GM12878 (cell line): Measurements from ENCODE around the gene PAN3. TPM values are rescaled to one million over a fixed set of nuclear protein-coding genes. Genes with fewer than 3 reads are reported as not detected.

Source experiments
- CBFB ChIP-seq: IDR thresholded peaks from 2 replicates; pipeline ENCODE4 v1.6.1; 2016; ENCODE audit warnings: antibody characterized with exemption, low read depth
- DPF2 ChIP-seq: fragments of 450-650 bp; IDR thresholded peaks from 2 replicates; pipeline ENCODE4 v1.6.1; 2017; ENCODE audit warnings: mild to moderate bottlenecking
- EZH2 ChIP-seq: IDR thresholded peaks from 2 replicates; pipeline ENCODE4 v1.6.1; 2012; ENCODE audit warnings: low read depth, mild to moderate bottlenecking, control low read depth, inconsistent platforms, low read length, borderline replicate concordance; ENCODE audit not compliant: control insufficient read depth
- FOXK2 ChIP-seq: fragments of 450-650 bp; IDR thresholded peaks from 2 replicates; pipeline ENCODE4 v1.6.1; 2017; ENCODE audit warnings: mild to moderate bottlenecking, moderate library complexity
- GATAD2B ChIP-seq: fragments of 450-650 bp; conservative IDR thresholded peaks from 2 replicates; pipeline ENCODE4 v1.6.1; 2017; ENCODE audit warnings: low read depth, mild to moderate bottlenecking, moderate library complexity
- HCFC1 ChIP-seq: fragments of 150-350 bp; IDR thresholded peaks from 2 replicates; pipeline ENCODE4 v1.6.1; 2014; ENCODE audit warnings: low read length
- LARP7 ChIP-seq: fragments of 450-650 bp; IDR thresholded peaks from 2 replicates; pipeline ENCODE4 v1.6.1; 2017; ENCODE audit warnings: mild to moderate bottlenecking
- MXI1 ChIP-seq: fragments of 150-350 bp; IDR thresholded peaks from 2 replicates; pipeline ENCODE4 v1.6.1; 2011; ENCODE audit warnings: low read depth, mild to moderate bottlenecking, inconsistent platforms, low read length, improper control_type of control experiment
- NFIC ChIP-seq: IDR thresholded peaks from 2 replicates; pipeline ENCODE4 v1.6.1; 2012; ENCODE audit warnings: low read depth, mild to moderate bottlenecking, inconsistent platforms, low read length, moderate library complexity
- POU2F2 ChIP-seq: IDR thresholded peaks from 3 replicates; pipeline ENCODE4 v1.6.1; 2011; ENCODE audit warnings: low read depth, mild to moderate bottlenecking, low read length, borderline replicate concordance
- RBBP5 ChIP-seq: fragments of 200-600 bp; sonication (generic); conservative IDR thresholded peaks from 2 replicates; pipeline ENCODE4 v1.6.1; 2016
- SMAD1 ChIP-seq: fragments of 450-650 bp; IDR thresholded peaks from 2 replicates; pipeline ENCODE4 v1.6.1; 2018; ENCODE audit warnings: mild to moderate bottlenecking, low read depth; ENCODE audit not compliant: partially characterized antibody
- YBX1 ChIP-seq: fragments of 450-650 bp; IDR thresholded peaks from 2 replicates; pipeline ENCODE4 v1.6.1; 2016; ENCODE audit warnings: antibody characterized with exemption
- YY1 ChIP-seq: IDR thresholded peaks from 2 replicates; pipeline ENCODE4 v1.6.1; 2011; ENCODE audit warnings: low read depth, mild to moderate bottlenecking, low read length
- ZBED1 ChIP-seq: IDR thresholded peaks from 2 replicates; pipeline ENCODE4 v1.6.1; 2016; ENCODE audit warnings: borderline replicate concordance
- ZNF274 ChIP-seq: IDR thresholded peaks from one replicate; pipeline ENCODE4 v1.8.0; 2011; ENCODE audit not compliant: insufficient read length, insufficient read depth
- polyA plus RNA-seq, 11 experiments: library from polyadenylated mRNA; depleted of rRNA in 4 of 11; unstranded in 6 of 11; stranded (reverse) in 5 of 11; fragments of >200 nt; fragmentation: Nextera tagmentation in 4 of 11; fragmentation: Illumina TruSeq in 1 of 11; extraction: Ambion mirVana in 4 of 11; extraction: Trizol in 1 of 11; gene quantifications; 1 replicate in 1 of 11; 2 replicates in 10 of 11; pipeline versions ENCODE4 v1.2.1 to v1.2.3, GENCODE V29; 2011 to 2016; ENCODE audit warnings: inconsistent platforms in 2 of 11, missing spikeins in 2 of 11, low read depth in 1 of 11
- total RNA-seq, 4 experiments: library from RNA; depleted of rRNA in 3 of 4; stranded (reverse); fragments of >200 nt in 3 of 4; fragmentation: Illumina TruSeq in 1 of 4; extraction: Trizol in 1 of 4; gene quantifications; 2 replicates each; pipeline versions ENCODE4 v1.2.1 to v1.2.3, GENCODE V29; 2013 to 2021
- TF ChIP-seq, protein P1 (sequence below): fragments of 450-650 bp; IDR thresholded peaks from 2 replicates; pipeline ENCODE4 v1.6.1; 2017; ENCODE audit warnings: mild to moderate bottlenecking, moderate library complexity
- TF ChIP-seq, protein P2 (sequence below): fragments of 450-650 bp; conservative IDR thresholded peaks from 2 replicates; pipeline ENCODE4 v1.6.1; 2017; ENCODE audit warnings: mild to moderate bottlenecking, moderate library complexity
- TF ChIP-seq, protein P3 (sequence below): fragments of 450-650 bp; IDR thresholded peaks from 2 replicates; pipeline ENCODE4 v1.6.1; 2018; ENCODE audit warnings: borderline replicate concordance, mild to moderate bottlenecking; ENCODE audit not compliant: partially characterized antibody
- TF ChIP-seq, protein P4 (sequence below): fragments of 450-650 bp; IDR thresholded peaks from 2 replicates; pipeline ENCODE4 v1.6.1; 2016; ENCODE audit warnings: mild to moderate bottlenecking
- TF ChIP-seq, protein P5 (sequence below): IDR thresholded peaks from 2 replicates; pipeline ENCODE4 v1.6.1; 2012; ENCODE audit warnings: low read depth, low read length, improper control_type of control experiment

Gene PAN3
- total and polyA plus RNA-seq, 10 of the 15 experiments (the other 5 are each of a cell fraction or from before 2014, with no cell fraction given) = 13.0 to 33.3 (median 19.9) TPM

DNA sequence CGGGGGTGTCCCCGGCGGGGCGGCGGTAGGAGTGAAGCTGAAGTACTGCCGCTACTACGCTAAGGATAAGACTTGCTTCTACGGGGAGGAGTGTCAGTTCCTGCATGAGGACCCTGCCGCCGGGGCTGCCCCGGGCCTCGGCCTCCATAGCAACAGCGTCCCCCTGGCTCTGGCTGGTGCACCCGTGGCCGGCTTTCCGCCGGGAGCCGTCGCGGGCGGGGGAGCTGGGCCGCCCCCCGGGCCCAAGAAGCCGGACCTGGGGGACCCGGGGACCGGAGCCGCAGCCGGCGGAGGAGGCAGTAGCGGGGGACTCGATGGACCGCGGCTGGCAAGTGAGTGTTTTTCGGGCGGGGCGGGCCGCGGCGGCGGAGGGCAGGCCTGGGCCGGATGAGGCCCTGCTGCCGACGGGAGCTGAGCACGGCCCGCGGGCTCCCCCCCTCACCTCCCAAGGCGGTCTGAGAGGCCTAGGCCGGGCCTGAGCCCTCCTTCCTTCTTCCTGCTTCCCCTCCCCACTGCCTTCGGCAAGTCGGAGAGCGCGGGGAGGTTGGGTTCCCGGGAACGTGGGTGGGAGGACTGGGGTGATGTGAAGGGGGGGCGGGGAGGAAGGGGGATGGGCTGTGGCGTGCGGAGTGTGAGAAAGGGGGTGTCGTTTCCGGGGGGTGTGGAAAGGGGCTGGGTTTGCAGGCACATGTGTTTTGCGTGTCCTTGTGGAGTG lies 568 bp downstream of the PAN3 start (continued):
- TF ChIP-seq CBFB = peak; percentile 18; the same call in 1 of the 2 replicates
- TF ChIP-seq LARP7 = peak; percentile 88
- TF ChIP-seq, protein P1, sequence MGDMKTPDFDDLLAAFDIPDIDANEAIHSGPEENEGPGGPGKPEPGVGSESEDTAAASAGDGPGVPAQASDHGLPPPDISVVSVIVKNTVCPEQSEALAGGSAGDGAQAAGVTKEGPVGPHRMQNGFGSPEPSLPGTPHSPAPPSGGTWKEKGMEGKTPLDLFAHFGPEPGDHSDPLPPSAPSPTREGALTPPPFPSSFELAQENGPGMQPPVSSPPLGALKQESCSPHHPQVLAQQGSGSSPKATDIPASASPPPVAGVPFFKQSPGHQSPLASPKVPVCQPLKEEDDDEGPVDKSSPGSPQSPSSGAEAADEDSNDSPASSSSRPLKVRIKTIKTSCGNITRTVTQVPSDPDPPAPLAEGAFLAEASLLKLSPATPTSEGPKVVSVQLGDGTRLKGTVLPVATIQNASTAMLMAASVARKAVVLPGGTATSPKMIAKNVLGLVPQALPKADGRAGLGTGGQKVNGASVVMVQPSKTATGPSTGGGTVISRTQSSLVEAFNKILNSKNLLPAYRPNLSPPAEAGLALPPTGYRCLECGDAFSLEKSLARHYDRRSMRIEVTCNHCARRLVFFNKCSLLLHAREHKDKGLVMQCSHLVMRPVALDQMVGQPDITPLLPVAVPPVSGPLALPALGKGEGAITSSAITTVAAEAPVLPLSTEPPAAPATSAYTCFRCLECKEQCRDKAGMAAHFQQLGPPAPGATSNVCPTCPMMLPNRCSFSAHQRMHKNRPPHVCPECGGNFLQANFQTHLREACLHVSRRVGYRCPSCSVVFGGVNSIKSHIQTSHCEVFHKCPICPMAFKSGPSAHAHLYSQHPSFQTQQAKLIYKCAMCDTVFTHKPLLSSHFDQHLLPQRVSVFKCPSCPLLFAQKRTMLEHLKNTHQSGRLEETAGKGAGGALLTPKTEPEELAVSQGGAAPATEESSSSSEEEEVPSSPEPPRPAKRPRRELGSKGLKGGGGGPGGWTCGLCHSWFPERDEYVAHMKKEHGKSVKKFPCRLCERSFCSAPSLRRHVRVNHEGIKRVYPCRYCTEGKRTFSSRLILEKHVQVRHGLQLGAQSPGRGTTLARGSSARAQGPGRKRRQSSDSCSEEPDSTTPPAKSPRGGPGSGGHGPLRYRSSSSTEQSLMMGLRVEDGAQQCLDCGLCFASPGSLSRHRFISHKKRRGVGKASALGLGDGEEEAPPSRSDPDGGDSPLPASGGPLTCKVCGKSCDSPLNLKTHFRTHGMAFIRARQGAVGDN = peak; percentile 49; the same call in 1 of the 2 replicates
- peak; percentile 93 for TF ChIP-seq GATAD2B
- no peak for TF ChIP-seq YBX1
- TF ChIP-seq SMAD1 = no peak
- TF ChIP-seq, protein P2, sequence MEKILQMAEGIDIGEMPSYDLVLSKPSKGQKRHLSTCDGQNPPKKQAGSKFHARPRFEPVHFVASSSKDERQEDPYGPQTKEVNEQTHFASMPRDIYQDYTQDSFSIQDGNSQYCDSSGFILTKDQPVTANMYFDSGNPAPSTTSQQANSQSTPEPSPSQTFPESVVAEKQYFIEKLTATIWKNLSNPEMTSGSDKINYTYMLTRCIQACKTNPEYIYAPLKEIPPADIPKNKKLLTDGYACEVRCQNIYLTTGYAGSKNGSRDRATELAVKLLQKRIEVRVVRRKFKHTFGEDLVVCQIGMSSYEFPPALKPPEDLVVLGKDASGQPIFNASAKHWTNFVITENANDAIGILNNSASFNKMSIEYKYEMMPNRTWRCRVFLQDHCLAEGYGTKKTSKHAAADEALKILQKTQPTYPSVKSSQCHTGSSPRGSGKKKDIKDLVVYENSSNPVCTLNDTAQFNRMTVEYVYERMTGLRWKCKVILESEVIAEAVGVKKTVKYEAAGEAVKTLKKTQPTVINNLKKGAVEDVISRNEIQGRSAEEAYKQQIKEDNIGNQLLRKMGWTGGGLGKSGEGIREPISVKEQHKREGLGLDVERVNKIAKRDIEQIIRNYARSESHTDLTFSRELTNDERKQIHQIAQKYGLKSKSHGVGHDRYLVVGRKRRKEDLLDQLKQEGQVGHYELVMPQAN = peak; percentile 92
- TF ChIP-seq MXI1 = peak; percentile 87
- 0 out of 2 replicates have a peak, but pooled peaks have one; percentile 23 for TF ChIP-seq FOXK2
- peak; percentile 87 for TF ChIP-seq DPF2
- TF ChIP-seq POU2F2 = peak; percentile 41; the same call in 1 of the 3 replicates
- TF ChIP-seq, protein P3, sequence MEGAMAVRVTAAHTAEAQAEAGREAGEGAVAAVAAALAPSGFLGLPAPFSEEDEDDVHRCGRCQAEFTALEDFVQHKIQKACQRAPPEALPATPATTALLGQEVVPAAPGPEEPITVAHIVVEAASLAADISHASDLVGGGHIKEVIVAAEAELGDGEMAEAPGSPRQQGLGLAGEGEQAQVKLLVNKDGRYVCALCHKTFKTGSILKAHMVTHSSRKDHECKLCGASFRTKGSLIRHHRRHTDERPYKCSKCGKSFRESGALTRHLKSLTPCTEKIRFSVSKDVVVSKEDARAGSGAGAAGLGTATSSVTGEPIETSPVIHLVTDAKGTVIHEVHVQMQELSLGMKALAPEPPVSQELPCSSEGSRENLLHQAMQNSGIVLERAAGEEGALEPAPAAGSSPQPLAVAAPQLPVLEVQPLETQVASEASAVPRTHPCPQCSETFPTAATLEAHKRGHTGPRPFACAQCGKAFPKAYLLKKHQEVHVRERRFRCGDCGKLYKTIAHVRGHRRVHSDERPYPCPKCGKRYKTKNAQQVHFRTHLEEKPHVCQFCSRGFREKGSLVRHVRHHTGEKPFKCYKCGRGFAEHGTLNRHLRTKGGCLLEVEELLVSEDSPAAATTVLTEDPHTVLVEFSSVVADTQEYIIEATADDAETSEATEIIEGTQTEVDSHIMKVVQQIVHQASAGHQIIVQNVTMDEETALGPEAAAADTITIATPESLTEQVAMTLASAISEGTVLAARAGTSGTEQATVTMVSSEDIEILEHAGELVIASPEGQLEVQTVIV = peak; percentile 30
- 0 out of 2 replicates have a peak, but pooled peaks have one; percentile 40 for TF ChIP-seq ZBED1
- TF ChIP-seq ZNF274 = no peak
- TF ChIP-seq, protein P4, sequence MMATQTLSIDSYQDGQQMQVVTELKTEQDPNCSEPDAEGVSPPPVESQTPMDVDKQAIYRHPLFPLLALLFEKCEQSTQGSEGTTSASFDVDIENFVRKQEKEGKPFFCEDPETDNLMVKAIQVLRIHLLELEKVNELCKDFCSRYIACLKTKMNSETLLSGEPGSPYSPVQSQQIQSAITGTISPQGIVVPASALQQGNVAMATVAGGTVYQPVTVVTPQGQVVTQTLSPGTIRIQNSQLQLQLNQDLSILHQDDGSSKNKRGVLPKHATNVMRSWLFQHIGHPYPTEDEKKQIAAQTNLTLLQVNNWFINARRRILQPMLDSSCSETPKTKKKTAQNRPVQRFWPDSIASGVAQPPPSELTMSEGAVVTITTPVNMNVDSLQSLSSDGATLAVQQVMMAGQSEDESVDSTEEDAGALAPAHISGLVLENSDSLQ = peak; percentile 71
- TF ChIP-seq, protein P5, sequence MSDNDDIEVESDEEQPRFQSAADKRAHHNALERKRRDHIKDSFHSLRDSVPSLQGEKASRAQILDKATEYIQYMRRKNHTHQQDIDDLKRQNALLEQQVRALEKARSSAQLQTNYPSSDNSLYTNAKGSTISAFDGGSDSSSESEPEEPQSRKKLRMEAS = peak; percentile 70; the same call in 1 of the 2 replicates
- TF ChIP-seq NFIC = 0 out of 2 replicates have a peak, but pooled peaks have one; percentile 31
- no peak for TF ChIP-seq RBBP5
- no peak for TF ChIP-seq EZH2
- peak; percentile 28; the same call in 1 of the 2 replicates for TF ChIP-seq YY1
- TF ChIP-seq HCFC1 = peak; percentile 32; the same call in 1 of the 2 replicates
